ENCODE results near the gene ZNF766. TPM values are rescaled to one million over a fixed set of nuclear protein-coding genes. Genes with fewer than 3 reads are reported as not detected.

Gene ZNF766
- total and polyA plus RNA-seq, 2 of the 8 experiments (the other 6 are each of a cell fraction or from before 2014, with no cell fraction given): 8.3 to 31.9 TPM

GRCh38 chr19:52226652-52227051, 42.7 kb upstream of the ZNF766 start:
- peaks cover 0 to 3% of the 10 kb centered on the region in 2 experiments for H4K20me1 ChIP-seq (replicated peaks in 1 of 2; ENCODE audit: control insufficient read depth in 1 of 2, insufficient read depth in 2 of 2, low read length in 2 of 2)
- no peak overlapping the region for H3K9ac ChIP-seq (replicated peaks in 1 of 4; ENCODE audit: extremely low read depth in 1 of 4, low read depth in 3 of 4, low read length in 3 of 4)
- ChIA-PET CTCF (ENCODE audit: partially characterized antibody) (interaction anchor here (2.0 to 3.9 kb wide), 2 partner anchors 11 to 27 kb away, joined by 6 to 16 read pairs; no protein-coding TSS in a partner anchor), POLR2A (ENCODE audit: partially characterized antibody) (interaction anchor here (0.5 to 1.3 kb wide), 5 partner anchors 28 to 518 kb away, joined by 3 to 4 read pairs (median 3); no protein-coding TSS in a partner anchor)
- no peak overlapping the region for H3K4me2 ChIP-seq (ENCODE audit: insufficient read depth in 1 of 2, low read depth in 2 of 2, low read length in 2 of 2)
- H4K5ac ChIP-seq (ENCODE audit: insufficient read length, low read depth, low read length): no peak overlapping the region
- FAIRE-seq (no peak), DNase-seq (ENCODE audit: low read depth in 1 of 2, low spot score in 2 of 2) (no peak)
- no peak overlapping the region for H2BK5ac ChIP-seq (ENCODE audit: low read depth, low read length)
- peaks cover 20 to 64% (median 56%) of the 10 kb centered on the region in 4 experiments for H3K36me3 ChIP-seq (ENCODE audit: control insufficient read depth in 2 of 4, insufficient read depth in 4 of 4, low read length in 3 of 4)
- H3K4me1 ChIP-seq (replicated peaks in 1 of 4; ENCODE audit: control insufficient read depth in 3 of 4, insufficient read depth in 4 of 4, low read length in 3 of 4): no peaks in the 10 kb centered on the region
- H4K8ac ChIP-seq (ENCODE audit: extremely low read depth, insufficient read depth, low read length): no peak overlapping the region
- no peak overlapping the region for H3K4ac ChIP-seq (replicated peaks; ENCODE audit: insufficient read length, low read depth, low read length)
- H2BK120ac ChIP-seq (replicated peaks; ENCODE audit: low read depth, low read length): no peak overlapping the region
- H2AK5ac ChIP-seq (ENCODE audit: low read depth, low read length): no peak overlapping the region
- TF ChIP-seq GTF2F1 (IDR thresholded peaks at IDR 0.05; ENCODE audit: borderline replicate concordance, low read depth, low read length) (no peak), SP4 (IDR thresholded peaks at IDR 0.05; ENCODE audit: low read length) (no peak), SIX5 (IDR thresholded peaks at IDR 0.05; ENCODE audit: low read depth, low read length) (no peak), CTCF (IDR thresholded peaks at IDR 0.05; ENCODE audit: control extremely low read depth in 1 of 3, insufficient read depth in 1 of 3, low read depth in 1 of 3, low read length in 3 of 3) (no peak)
- H3K4me3 ChIP-seq (ENCODE audit: extremely low read depth in 1 of 4, insufficient read depth in 2 of 4, low read depth in 3 of 4, low read length in 4 of 4): no peak overlapping the region
- no peak overlapping the region for H3K27ac ChIP-seq (ENCODE audit: low read depth, low read length)
- H3K9me3 ChIP-seq (ENCODE audit: insufficient read depth in 2 of 2, low read depth in 1 of 2, low read length in 1 of 2): no peaks in the 10 kb centered on the region
- no peaks in the 10 kb centered on the region for H3K23me2 ChIP-seq (ENCODE audit: low read depth, low read length)
- no peak overlapping the region for H4K91ac ChIP-seq (replicated peaks; ENCODE audit: insufficient read length, low read length)
- H2BK15ac ChIP-seq (ENCODE audit: low read length): no peak overlapping the region
- H3K79me1 ChIP-seq (ENCODE audit: low read depth, low read length): no peaks in the 10 kb centered on the region; the same call in 1 of the 2 replicates
- no peak overlapping the region for H2BK20ac ChIP-seq (ENCODE audit: low read length)
- no peaks in the 10 kb centered on the region for H3K27me3 ChIP-seq (replicated peaks in 1 of 4; ENCODE audit: control insufficient read depth in 3 of 4, extremely low read depth in 1 of 4, insufficient read depth in 3 of 4, low read length in 3 of 4)
- no peak overlapping the region for H2AFZ ChIP-seq (ENCODE audit: low read length)
- 92% methylated on average over 4 of the region's 4 CpGs; no CpG with 5 or more reads in 1 of the 2 experiments for WGBS, 2 experiments (ENCODE audit: extremely low coverage in 1 of 2, insufficient coverage in 1 of 2, insufficient read length in 1 of 2, insufficient replicate concordance in 2 of 2, low coverage in 1 of 2, low lambda C conversion rate in 2 of 2, missing lambda C conversion rate in 1 of 2)
- no peaks in the 10 kb centered on the region for H3K79me2 ChIP-seq (ENCODE audit: control insufficient read depth in 1 of 2, insufficient read depth in 2 of 2, low read length in 2 of 2)
- H2BK12ac ChIP-seq (ENCODE audit: low read depth, low read length): no peak overlapping the region
- H3K23ac ChIP-seq (ENCODE audit: insufficient read length): no peak overlapping the region
- no peak overlapping the region for H3K18ac ChIP-seq (ENCODE audit: extremely low read depth, low read length)
- no peak overlapping the region for H3K56ac ChIP-seq (replicated peaks; ENCODE audit: insufficient read length, low read depth, low read length)
- no peak overlapping the region for H3K14ac ChIP-seq (ENCODE audit: insufficient read length)

Data from H1 (cell line).